Activated T-cell treated with anti-CD3 and anti-CD28 coated beads for 48 hours (primary cell): ENCODE measurements around the gene CX3CR1.

Experiments
- DNase-seq: peaks from one replicate; pipeline ENCODE4 v3.0.0-alpha.2; 2020; ENCODE audit warnings: low read depth

Gene CX3CR1

GRCh38 chr3:39222939-39223338 lies 56.9 kb downstream of the CX3CR1 start:
- DNase-seq, result no peak

- no peak for DNase-seq
Measured at GRCh38 chr3:39222462-39222861, 57.4 kb downstream of the CX3CR1 start.

- no peak for DNase-seq
Measured at GRCh38 chr3:39221141-39221530, 58.7 kb downstream of the CX3CR1 start.

GRCh38 chr3:39220407-39221140 lies 59.3 kb downstream of the CX3CR1 start:
- DNase-seq, result no peak

GRCh38 chr3:39219702-39220101 lies 60.1 kb downstream of the CX3CR1 start:
- no peak for DNase-seq

- DNase-seq, result no peak
Measured at GRCh38 chr3:39216176-39216790, 63.6 kb downstream of the CX3CR1 start.

GRCh38 chr3:39213613-39214012 lies 66.2 kb downstream of the CX3CR1 start:
- DNase-seq, result no peak
